BLaER1 (cell line): ENCODE results near the gene INTS13.
"Not testable (repeated sequence)": the region's sequence is repeated elsewhere in the genome, so short reads cannot be mapped to it uniquely, and the experiment has no call there.

Experiments
- H3K27ac ChIP-seq: shearing (Covaris generic); formaldehyde crosslinking; 2 replicates; pipeline ENCODE4 v1.8.1; 2022
- H3K27me3 ChIP-seq: shearing (Covaris generic); formaldehyde crosslinking; 2 replicates; pipeline ENCODE4 v1.8.1; 2022
- H3K36me3 ChIP-seq: shearing (Covaris generic); formaldehyde crosslinking; 2 replicates; pipeline ENCODE4 v1.8.1; 2022
- H3K4me1 ChIP-seq: shearing (Covaris generic); formaldehyde crosslinking; 2 replicates; pipeline ENCODE4 v1.8.1; 2022
- H3K4me2 ChIP-seq: shearing (Covaris generic); formaldehyde crosslinking; 2 replicates; pipeline ENCODE4 v1.8.1; 2022
- H3K4me3 ChIP-seq: shearing (Covaris generic); formaldehyde crosslinking; 2 replicates; pipeline ENCODE4 v1.8.1; 2022
- H3K9ac ChIP-seq: shearing (Covaris generic); formaldehyde crosslinking; 2 replicates; pipeline ENCODE4 v1.8.1; 2022
- H3K9me3 ChIP-seq: shearing (Covaris generic); formaldehyde crosslinking; 2 replicates; pipeline ENCODE4 v1.8.1; 2022
- H4K20me1 ChIP-seq: shearing (Covaris generic); formaldehyde crosslinking; 2 replicates; pipeline ENCODE4 v1.8.1; 2022
- Cebpa-rat ChIP-seq: shearing (Covaris generic); IDR thresholded peaks from 2 replicates; pipeline ENCODE4 v1.8.1; 2022

INTS13 gene

DNA sequence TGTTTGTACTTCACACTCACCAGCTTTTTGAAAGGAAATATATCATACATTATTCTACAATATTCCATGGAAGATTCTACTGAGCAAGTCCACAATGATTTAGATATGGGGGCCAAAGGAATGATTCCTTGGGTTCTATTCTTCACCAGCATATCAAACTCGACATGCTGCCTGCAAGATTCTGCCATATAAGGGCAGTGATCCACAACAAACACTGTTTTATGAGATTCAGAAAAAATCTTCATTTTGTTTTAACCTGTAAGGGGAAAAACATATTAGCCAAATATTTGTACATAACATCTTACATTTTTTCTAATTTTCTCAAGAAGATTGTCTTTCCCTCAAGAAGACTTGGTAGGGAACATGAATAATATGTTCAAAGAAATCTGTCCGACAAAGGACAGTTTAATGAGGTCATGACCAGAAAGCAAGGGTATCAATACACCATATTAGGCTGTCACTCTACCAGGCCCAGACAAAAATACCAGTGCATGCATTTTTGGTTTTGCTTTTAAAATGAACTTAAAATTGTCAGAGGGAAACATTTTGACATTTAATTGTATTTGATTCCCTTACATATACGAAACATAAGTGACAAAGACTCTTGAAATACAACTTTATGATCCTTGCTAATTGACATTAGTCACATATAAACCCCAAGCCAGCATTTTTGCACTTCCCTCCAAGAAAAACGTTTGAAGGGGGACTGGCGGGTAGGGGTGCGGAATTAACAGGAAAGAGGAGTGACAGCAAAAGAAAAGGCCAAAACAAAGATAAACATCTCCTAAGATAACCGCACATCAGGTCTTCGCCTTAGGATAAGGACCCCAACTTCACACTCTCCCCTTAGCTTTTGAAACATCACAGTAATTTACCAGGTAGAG lies 980 bp downstream of the INTS13 start:
- peak overlapping the region; percentile 89 for H3K4me2 ChIP-seq
- peak overlapping the region; percentile 96 for H3K4me3 ChIP-seq
- H4K20me1 ChIP-seq = peaks cover 61% of the 10 kb centered on the region
- no peaks in the 10 kb centered on the region for H3K27me3 ChIP-seq
- H3K27ac ChIP-seq = peak overlapping the region; percentile 93; the same call in 1 of the 2 replicates
- no peak for TF ChIP-seq Cebpa-rat
- peaks cover 50% of the 10 kb centered on the region for H3K4me1 ChIP-seq
- peaks cover 30% of the 10 kb centered on the region for H3K36me3 ChIP-seq
- peak overlapping the region; percentile 95 for H3K9ac ChIP-seq
- no peaks in the 10 kb centered on the region for H3K9me3 ChIP-seq

DNA sequence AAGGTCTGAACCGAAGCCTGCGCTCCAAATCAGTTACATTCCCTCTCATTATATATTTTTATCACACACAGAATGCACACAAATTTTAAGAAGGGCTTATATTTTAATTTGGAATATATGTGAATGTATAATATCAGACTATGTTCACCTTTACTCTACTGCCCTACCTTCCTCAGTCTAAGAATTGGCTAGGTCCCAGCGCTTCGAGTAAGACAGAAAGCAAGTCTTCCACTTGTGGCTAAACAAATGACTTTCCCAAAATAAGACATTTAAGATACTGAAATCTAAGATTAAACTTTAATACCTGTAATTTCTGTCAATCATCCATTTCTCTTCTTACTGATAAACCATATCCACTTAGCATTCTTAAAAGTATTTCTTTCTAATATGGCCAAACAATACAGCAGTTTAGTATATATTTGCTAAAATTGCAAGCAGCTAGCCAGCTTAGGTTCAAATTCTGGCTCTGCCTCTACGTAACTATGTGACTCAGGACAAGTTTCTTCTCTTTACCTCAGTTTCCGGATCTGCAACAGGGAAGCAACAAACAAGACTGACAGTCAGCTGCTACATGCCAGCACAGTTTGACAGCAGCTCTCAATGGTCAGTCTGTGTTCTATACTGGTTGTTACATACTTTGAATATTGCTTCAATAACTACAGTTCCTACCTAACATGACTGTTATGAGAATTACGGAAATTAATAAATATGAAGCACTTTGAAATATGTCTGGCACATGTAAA lies 2.0 kb downstream of the INTS13 start:
- H3K36me3 ChIP-seq = peaks cover 38% of the 10 kb centered on the region

DNA sequence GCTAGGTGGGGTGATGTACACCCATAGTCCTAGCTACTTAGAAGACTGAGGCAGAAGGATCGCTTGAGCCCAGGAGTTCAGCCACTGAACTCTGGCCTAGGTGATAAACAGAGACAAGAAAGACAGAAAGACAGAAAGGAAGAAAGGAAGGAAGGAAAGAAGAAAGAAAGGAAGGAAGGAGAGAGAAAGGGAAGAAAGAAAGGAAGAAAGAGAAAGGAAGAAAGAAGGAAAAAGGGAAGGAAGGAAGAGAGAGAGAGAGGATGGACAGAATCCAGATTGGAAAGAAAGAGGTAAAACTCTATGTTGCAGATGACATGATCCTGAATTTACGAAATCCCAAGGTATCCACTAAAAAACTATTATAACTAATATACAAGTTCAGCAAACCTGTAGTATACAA lies 8.2 kb downstream of the INTS13 start:
- no peak overlapping the region for H3K4me2 ChIP-seq
- no peak overlapping the region for H3K4me3 ChIP-seq
- H3K9me3 ChIP-seq = no peaks in the 10 kb centered on the region
- H3K4me1 ChIP-seq = 0 out of 2 replicates have a peak, but pooled peaks cover under 1% of the 10 kb centered on the region
- peaks cover 10% of the 10 kb centered on the region; the same call in 1 of the 2 replicates for H4K20me1 ChIP-seq
- no peaks in the 10 kb centered on the region for H3K27me3 ChIP-seq
- H3K9ac ChIP-seq = no peak overlapping the region
- H3K36me3 ChIP-seq = peaks cover 84% of the 10 kb centered on the region
- no peak overlapping the region for H3K27ac ChIP-seq
- no peak for TF ChIP-seq Cebpa-rat

More for the DNA sequence above, 2.0 kb downstream of the INTS13 start:
- peaks cover 40% of the 10 kb centered on the region for H3K4me1 ChIP-seq
- no peak for TF ChIP-seq Cebpa-rat
- peak overlapping the region; percentile 29; the same call in 1 of the 2 replicates for H3K4me3 ChIP-seq
- H3K9ac ChIP-seq = peak overlapping the region; percentile 62; the same call in 1 of the 2 replicates
- H3K27ac ChIP-seq = no peak overlapping the region; the same call in 1 of the 2 replicates
- H4K20me1 ChIP-seq = peaks cover 51% of the 10 kb centered on the region
- H3K27me3 ChIP-seq = no peaks in the 10 kb centered on the region
- no peaks in the 10 kb centered on the region for H3K9me3 ChIP-seq
- peak overlapping the region; percentile 89 for H3K4me2 ChIP-seq

DNA sequence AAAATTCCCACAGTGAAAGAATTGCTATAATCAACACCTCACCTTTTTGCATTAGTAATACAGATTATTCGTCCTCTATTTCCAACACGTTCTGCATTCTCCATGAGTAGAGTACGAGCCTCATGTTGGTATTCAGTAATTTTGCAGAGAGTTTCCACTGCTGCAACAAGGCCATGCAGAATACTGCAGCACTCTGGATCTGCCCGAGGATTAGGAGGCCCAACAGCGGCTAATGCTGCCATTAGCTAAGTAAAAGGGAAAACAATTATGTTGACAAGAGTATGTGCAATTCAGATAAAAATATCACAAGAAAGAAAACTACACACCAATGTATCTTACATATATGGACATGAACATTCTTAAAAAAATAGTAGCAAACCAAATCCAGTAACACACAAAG lies 9.1 kb downstream of the INTS13 start:
- Histone ChIP-seq H4K20me1 (0 out of 2 replicates have a peak, but pooled peaks cover 6% of the 10 kb centered on the region), H3K9me3 (no peaks in the 10 kb centered on the region), H3K27me3 (no peaks in the 10 kb centered on the region), H3K4me3 (no peak overlapping the region), H3K4me2 (no peak overlapping the region), H3K9ac (no peak overlapping the region), H3K27ac (no peak overlapping the region), H3K36me3 (peaks cover 86% of the 10 kb centered on the region), H3K4me1 (no peaks in the 10 kb centered on the region)
- TF ChIP-seq Cebpa-rat = no peak

DNA sequence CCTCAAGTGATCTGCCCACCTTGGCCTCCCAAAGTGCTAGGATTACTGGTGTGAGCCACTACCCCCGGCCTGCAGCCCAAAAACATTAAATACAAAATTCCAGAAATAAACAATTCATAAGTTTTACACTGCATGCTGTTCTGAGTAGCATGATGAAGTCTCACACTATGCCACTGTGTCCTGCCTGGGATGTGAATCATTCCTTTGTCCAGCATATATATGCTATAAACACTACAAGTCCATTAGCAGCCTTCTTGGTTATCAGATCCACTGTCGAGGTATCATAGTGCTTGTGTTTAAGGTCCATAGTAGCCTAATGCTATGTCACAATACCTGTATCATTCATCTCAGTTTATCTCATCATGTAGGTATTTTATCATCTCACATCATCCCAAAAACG lies 15.9 kb downstream of the INTS13 start:
- no peaks in the 10 kb centered on the region for H3K9me3 ChIP-seq
- H3K27me3 ChIP-seq = no peaks in the 10 kb centered on the region
- H3K27ac ChIP-seq = no peak overlapping the region
- H3K4me1 ChIP-seq = no peaks in the 10 kb centered on the region
- no peak overlapping the region for H3K4me3 ChIP-seq
- H3K4me2 ChIP-seq = no peak overlapping the region
- peaks cover 75% of the 10 kb centered on the region for H3K36me3 ChIP-seq
- H3K9ac ChIP-seq = no peak overlapping the region
- no peaks in the 10 kb centered on the region for H4K20me1 ChIP-seq
- TF ChIP-seq Cebpa-rat = no peak

DNA sequence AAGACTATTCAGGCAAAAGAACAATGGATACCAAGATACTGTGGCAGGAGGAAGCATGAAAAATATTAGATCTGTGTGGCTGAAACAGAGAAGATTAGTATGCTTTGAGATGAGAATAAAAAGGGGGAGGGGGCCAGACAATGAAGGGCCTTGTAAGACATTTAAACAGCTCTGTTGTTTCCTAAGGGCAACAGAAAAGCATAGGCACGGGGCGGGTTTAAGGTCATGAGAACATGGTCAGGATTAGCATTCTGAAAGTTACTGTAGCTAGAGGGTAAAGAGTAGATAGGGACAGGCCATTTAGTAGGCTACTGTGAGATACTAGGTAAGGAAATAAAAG lies 18.6 kb downstream of the INTS13 start:
- Histone ChIP-seq H3K27ac (no peak overlapping the region), H3K9ac (no peak overlapping the region), H3K9me3 (no peaks in the 10 kb centered on the region), H3K4me2 (no peak overlapping the region), H3K4me3 (no peak overlapping the region), H3K36me3 (peaks cover 76% of the 10 kb centered on the region), H4K20me1 (no peaks in the 10 kb centered on the region), H3K27me3 (no peaks in the 10 kb centered on the region), H3K4me1 (no peaks in the 10 kb centered on the region)
- no peak for TF ChIP-seq Cebpa-rat

DNA sequence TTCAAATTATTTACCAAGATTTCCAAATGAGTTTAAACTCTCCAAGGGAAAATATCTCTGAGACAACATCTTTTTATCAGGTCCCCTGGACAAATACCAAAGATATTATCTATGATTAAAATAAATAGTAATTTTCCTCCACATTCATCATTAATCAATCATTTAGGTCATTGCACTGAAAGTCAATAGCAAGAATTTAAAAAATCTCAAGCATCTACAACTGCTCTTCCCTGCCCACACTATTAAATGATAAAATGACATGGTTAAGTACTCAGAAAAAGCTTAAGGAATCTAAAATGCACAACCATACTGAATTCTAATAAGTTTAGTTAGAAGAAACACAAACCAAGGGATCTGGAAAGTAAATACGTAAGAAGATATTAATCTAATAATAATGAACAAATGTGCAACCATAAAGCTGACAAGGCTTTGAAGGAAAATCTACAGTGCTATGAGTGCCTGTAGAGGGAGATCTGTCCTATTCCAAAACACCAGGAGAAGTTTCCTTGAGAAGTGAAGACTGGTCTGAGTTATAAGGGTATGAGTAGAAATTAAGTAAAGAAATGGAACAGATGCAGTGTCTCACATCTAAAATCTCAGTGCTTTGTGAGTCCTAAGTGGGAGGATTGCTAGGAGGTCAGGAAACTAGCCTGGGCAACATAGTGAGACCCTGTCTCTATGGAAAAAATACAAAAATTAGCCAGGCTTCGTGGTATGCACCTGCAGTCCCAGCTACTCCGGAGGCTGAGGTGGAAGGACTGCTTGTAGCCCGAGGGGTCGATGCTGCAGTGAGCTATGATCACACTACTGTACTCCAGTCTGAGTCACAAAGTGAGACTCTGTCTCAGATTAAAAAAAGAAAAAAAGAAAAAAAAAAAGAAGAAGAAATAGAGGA lies 19.2 kb downstream of the INTS13 start:
- no peak for TF ChIP-seq Cebpa-rat
- no peaks in the 10 kb centered on the region for H3K27me3 ChIP-seq
- H3K4me2 ChIP-seq = no peak overlapping the region
- no peak overlapping the region for H3K4me3 ChIP-seq
- H3K9me3 ChIP-seq = no peaks in the 10 kb centered on the region
- H3K9ac ChIP-seq = no peak overlapping the region
- peaks cover 71% of the 10 kb centered on the region for H3K36me3 ChIP-seq
- no peak overlapping the region for H3K27ac ChIP-seq
- no peaks in the 10 kb centered on the region for H3K4me1 ChIP-seq
- H4K20me1 ChIP-seq = no peaks in the 10 kb centered on the region

DNA sequence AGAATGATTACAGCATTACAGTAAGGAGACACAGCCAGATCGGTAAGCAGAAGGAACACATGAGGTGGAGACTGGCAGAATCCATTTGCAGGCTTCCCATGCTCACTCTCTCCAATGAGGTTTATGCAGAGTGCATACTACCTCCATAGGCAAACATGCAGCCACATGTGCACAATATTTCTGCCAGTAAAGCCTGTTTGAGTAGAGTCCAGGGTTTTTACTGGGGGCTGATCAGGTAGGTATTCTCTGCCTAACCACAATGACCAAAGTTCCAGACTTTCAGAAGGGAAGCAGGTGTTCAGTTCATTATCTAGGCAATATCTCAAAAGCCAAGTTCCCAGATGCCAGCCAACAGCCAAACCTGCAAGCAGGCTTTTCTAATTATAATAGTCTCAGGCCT lies 31.1 kb downstream of the INTS13 start:
- no peaks in the 10 kb centered on the region for H4K20me1 ChIP-seq
- H3K4me2 ChIP-seq = no peak overlapping the region
- H3K27me3 ChIP-seq = no peaks in the 10 kb centered on the region
- H3K9me3 ChIP-seq = peaks cover 19% of the 10 kb centered on the region
- no peak overlapping the region for H3K9ac ChIP-seq
- peaks cover 87% of the 10 kb centered on the region for H3K36me3 ChIP-seq
- TF ChIP-seq Cebpa-rat = no peak
- H3K4me3 ChIP-seq = no peak overlapping the region
- H3K4me1 ChIP-seq = no peaks in the 10 kb centered on the region
- no peak overlapping the region for H3K27ac ChIP-seq

DNA sequence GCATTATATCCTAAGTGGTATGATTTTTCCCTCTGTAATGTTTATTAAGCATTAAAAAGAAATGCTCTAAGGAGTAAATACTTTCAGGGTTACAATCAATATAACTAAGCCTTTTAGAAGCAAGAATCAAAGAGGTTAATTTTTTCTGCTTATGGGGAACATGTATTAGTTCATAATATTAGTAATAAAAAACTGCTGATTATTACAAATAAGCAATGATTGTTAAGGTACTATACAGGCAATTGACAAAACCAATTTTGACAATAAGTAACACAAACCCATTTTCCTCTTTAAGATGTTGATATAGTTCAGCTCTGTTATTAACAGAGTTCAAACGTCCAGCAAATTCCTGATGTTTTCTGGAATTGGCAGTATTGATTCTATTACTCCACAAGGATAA lies 31.8 kb downstream of the INTS13 start:
- H3K27ac ChIP-seq = no peak overlapping the region
- H3K9ac ChIP-seq = no peak overlapping the region
- H3K36me3 ChIP-seq = peaks cover 89% of the 10 kb centered on the region
- no peaks in the 10 kb centered on the region for H4K20me1 ChIP-seq
- no peaks in the 10 kb centered on the region for H3K4me1 ChIP-seq
- no peak overlapping the region for H3K4me3 ChIP-seq
- peaks cover 19% of the 10 kb centered on the region for H3K9me3 ChIP-seq
- H3K4me2 ChIP-seq = no peak overlapping the region
- no peak for TF ChIP-seq Cebpa-rat
- H3K27me3 ChIP-seq = no peaks in the 10 kb centered on the region

DNA sequence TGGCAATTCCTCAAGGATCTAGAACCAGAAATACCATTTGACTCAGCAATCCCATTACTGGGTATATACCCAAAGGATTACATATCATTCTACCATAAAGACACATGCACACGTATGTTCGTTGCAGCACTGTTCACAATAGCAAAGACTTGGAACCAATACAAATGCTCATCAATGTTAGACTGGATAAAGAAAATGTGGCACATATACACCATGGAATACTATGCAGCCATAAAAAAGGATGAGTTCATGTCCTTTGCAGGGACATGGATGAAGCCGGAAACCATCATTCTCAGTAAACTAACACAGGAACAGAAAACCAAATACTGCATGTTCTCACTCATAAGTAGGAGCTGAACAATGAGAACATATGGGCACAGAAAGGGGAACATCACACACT lies 34.4 kb downstream of the INTS13 start:
- Histone ChIP-seq H3K36me3 (peaks cover 87% of the 10 kb centered on the region), H3K9me3 (peaks cover 19% of the 10 kb centered on the region)
- H3K27me3 ChIP-seq, H3K9ac ChIP-seq, H3K4me2 ChIP-seq, H3K4me3 ChIP-seq, H3K27ac ChIP-seq, H4K20me1 ChIP-seq, H3K4me1 ChIP-seq: not testable (repeated sequence)
